Astrocyte (in vitro differentiated cells and primary cell): ENCODE results near the gene THOC6. TPM values are rescaled to one million over a fixed set of nuclear protein-coding genes. Genes with fewer than 3 reads are reported as not detected.

Experiments
- DNase-seq: peaks from one replicate; pipeline ENCODE4 v3.0.0-alpha.2; 2010; ENCODE audit warnings: low read depth
- FAIRE-seq: peaks from 2 replicates; lab custom pipeline; 2011; peaks lifted over from hg19 to GRCh38; lab: Jason Lieb, UNC
- H2AFZ ChIP-seq: 2 replicates; pipeline ENCODE4 v1.6.0; 2012; ENCODE audit warnings: low read depth, low read length, inconsistent platforms
- H3K27ac ChIP-seq: 2 replicates; pipeline ENCODE4 v1.5.1; 2011; ENCODE audit warnings: low read depth, low read length, inconsistent platforms
- H3K27me3 ChIP-seq: 2 replicates; pipeline ENCODE4 v1.6.0; 2011; ENCODE audit warnings: low read length, inconsistent platforms; ENCODE audit not compliant: insufficient read depth
- H3K36me3 ChIP-seq: 2 replicates; pipeline ENCODE4 v1.5.1; 2011; ENCODE audit warnings: low read length, inconsistent platforms; ENCODE audit not compliant: insufficient read depth
- H3K4me1 ChIP-seq: 2 replicates; pipeline ENCODE4 v1.5.1; 2011; ENCODE audit warnings: low read length, inconsistent platforms; ENCODE audit not compliant: insufficient read depth
- H3K4me2 ChIP-seq: 2 replicates; pipeline ENCODE4 v1.6.0; 2012; ENCODE audit warnings: low read length, inconsistent platforms
- H3K4me3 ChIP-seq: 2 replicates; pipeline ENCODE4 v1.5.1; 2011; ENCODE audit warnings: low read depth, mild to moderate bottlenecking, low read length, inconsistent platforms; ENCODE audit not compliant: insufficient read depth
- H3K79me2 ChIP-seq: 2 replicates; pipeline ENCODE4 v1.6.0; 2012; ENCODE audit warnings: mild to moderate bottlenecking, low read length, inconsistent platforms; ENCODE audit not compliant: insufficient read depth
- H3K9ac ChIP-seq: 2 replicates; pipeline ENCODE4 v1.6.0; 2012; ENCODE audit warnings: mild to moderate bottlenecking, low read length, inconsistent platforms
- H3K9me3 ChIP-seq: 2 replicates; pipeline ENCODE4 v1.5.1; 2012; ENCODE audit warnings: low read depth, mild to moderate bottlenecking, low read length, inconsistent platforms; ENCODE audit not compliant: insufficient read depth
- H4K20me1 ChIP-seq: 2 replicates; pipeline ENCODE4 v1.6.0; 2012; ENCODE audit warnings: low read length, inconsistent platforms; ENCODE audit not compliant: insufficient read depth
- H3K27ac Mint-ChIP-seq: one replicate; pipeline ENCODE4 v1.8.0; 2021; ENCODE audit warnings: mild to moderate bottlenecking, mixed read lengths; ENCODE audit not compliant: unreplicated experiment
- H3K27me3 Mint-ChIP-seq: one replicate; pipeline ENCODE4 v1.8.0; 2021; ENCODE audit warnings: low read depth, mixed read lengths; ENCODE audit not compliant: unreplicated experiment
- H3K36me3 Mint-ChIP-seq: one replicate; pipeline ENCODE4 v1.8.0; 2021; ENCODE audit warnings: low read depth, mixed read lengths; ENCODE audit not compliant: unreplicated experiment
- H3K4me1 Mint-ChIP-seq: one replicate; pipeline ENCODE4 v1.8.0; 2021; ENCODE audit warnings: low read depth, mixed read lengths; ENCODE audit not compliant: unreplicated experiment
- H3K4me3 Mint-ChIP-seq: one replicate; pipeline ENCODE4 v1.8.0; 2021; ENCODE audit warnings: mild to moderate bottlenecking, moderate library complexity, mixed read lengths; ENCODE audit not compliant: unreplicated experiment
- H3K9me3 Mint-ChIP-seq: one replicate; pipeline ENCODE4 v1.8.0; 2021; ENCODE audit warnings: mild to moderate bottlenecking, mixed read lengths; ENCODE audit not compliant: unreplicated experiment
- EZH2 ChIP-seq: IDR thresholded peaks from 2 replicates; pipeline ENCODE4 v1.6.1; 2012; ENCODE audit warnings: mild to moderate bottlenecking, low read length, inconsistent platforms; ENCODE audit not compliant: insufficient read depth
- total RNA-seq: library from RNA; stranded (reverse); gene quantifications from 2 replicates; pipeline ENCODE4 v1.2.1, GENCODE V29; 2021
- TF ChIP-seq, protein P1 (sequence below): IDR thresholded peaks from 2 replicates; pipeline ENCODE4 v1.5.1; 2011; ENCODE audit warnings: low read depth, mild to moderate bottlenecking, inconsistent platforms, low read length, moderate library complexity; ENCODE audit not compliant: insufficient read depth

Gene THOC6
- total RNA-seq, 1 donor from 2014 or later: 22.3 TPM

DNA sequence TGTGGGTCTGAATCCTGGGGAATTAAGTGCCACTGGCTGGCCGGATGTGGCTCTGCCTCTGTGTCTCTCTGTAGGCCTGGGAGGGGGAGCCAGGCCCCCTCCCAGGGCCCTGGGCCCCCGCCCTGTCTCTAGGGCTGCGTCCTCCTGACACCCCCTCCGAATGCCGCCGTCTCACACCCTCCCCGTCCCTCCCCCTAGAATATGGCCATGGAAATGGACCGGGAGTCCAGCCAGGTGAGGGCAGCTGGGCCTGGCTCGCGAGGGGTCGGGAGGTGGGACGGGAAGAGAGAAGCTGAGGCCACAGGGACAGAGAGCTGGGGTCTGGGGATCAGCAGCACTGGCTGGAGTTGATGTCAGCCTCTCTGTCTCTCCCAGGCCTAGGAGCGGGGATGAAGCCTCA lies 27.5 kb upstream of the THOC6 start:
- H3K27me3 Mint-ChIP-seq: peaks cover 19% of the 10 kb centered on the region
- H3K36me3 Mint-ChIP-seq: no peaks in the 10 kb centered on the region
- Histone ChIP-seq H3K4me1 (no peaks in the 10 kb centered on the region), H3K4me3 (no peak overlapping the region), H3K9ac (no peak overlapping the region), H3K4me2 (no peak overlapping the region), H3K36me3 (no peaks in the 10 kb centered on the region), H2AFZ (no peak overlapping the region), H4K20me1 (no peaks in the 10 kb centered on the region), H3K27ac (no peak overlapping the region), H3K79me2 (no peaks in the 10 kb centered on the region), H3K9me3 (no peaks in the 10 kb centered on the region), H3K27me3 (peaks cover 10% of the 10 kb centered on the region)
- FAIRE-seq: no peak
- H3K27ac Mint-ChIP-seq: no peak overlapping the region
- DNase-seq: no peak
- H3K4me1 Mint-ChIP-seq: peaks cover 1% of the 10 kb centered on the region
- TF ChIP-seq, protein P1, sequence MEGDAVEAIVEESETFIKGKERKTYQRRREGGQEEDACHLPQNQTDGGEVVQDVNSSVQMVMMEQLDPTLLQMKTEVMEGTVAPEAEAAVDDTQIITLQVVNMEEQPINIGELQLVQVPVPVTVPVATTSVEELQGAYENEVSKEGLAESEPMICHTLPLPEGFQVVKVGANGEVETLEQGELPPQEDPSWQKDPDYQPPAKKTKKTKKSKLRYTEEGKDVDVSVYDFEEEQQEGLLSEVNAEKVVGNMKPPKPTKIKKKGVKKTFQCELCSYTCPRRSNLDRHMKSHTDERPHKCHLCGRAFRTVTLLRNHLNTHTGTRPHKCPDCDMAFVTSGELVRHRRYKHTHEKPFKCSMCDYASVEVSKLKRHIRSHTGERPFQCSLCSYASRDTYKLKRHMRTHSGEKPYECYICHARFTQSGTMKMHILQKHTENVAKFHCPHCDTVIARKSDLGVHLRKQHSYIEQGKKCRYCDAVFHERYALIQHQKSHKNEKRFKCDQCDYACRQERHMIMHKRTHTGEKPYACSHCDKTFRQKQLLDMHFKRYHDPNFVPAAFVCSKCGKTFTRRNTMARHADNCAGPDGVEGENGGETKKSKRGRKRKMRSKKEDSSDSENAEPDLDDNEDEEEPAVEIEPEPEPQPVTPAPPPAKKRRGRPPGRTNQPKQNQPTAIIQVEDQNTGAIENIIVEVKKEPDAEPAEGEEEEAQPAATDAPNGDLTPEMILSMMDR: no peak
- no peak for TF ChIP-seq EZH2
- H3K4me3 Mint-ChIP-seq: no peak overlapping the region
- no peaks in the 10 kb centered on the region for H3K9me3 Mint-ChIP-seq

DNA sequence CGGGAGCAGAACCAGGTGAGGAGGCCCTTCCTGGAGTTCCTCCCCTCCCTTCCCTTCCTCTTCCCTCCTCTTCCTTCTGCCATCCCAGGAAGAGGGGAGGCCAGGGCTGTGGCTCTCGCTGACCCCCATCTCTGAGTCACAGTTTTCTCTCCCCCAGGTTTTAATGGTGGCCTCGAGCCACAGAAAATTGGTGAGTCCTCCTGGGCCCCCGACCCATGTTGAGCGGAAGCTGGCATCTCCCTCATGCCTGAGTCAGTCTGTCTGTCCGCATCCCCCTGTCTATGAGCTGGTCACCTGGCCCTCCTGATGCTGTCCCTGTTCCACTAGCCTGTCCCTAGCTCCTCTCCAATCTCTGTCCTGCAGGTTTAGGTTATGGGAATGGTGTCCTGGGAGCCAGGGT lies 23.9 kb upstream of the THOC6 start:
- H3K9ac ChIP-seq: no peak overlapping the region
- H2AFZ ChIP-seq: no peak overlapping the region
- H4K20me1 ChIP-seq: no peaks in the 10 kb centered on the region
- Mint-ChIP-seq H3K4me3 (no peak overlapping the region), H3K36me3 (no peaks in the 10 kb centered on the region), H3K27ac (no peak overlapping the region), H3K9me3 (no peaks in the 10 kb centered on the region), H3K27me3 (peaks cover 12% of the 10 kb centered on the region), H3K4me1 (no peaks in the 10 kb centered on the region)
- FAIRE-seq (no peak), DNase-seq (no peak)
- no peak overlapping the region for H3K27ac ChIP-seq
- no peak overlapping the region for H3K4me3 ChIP-seq
- H3K4me2 ChIP-seq: no peak overlapping the region
- no peaks in the 10 kb centered on the region for H3K79me2 ChIP-seq
- no peak for TF ChIP-seq EZH2
- TF ChIP-seq, protein P1: no peak
- H3K9me3 ChIP-seq: no peaks in the 10 kb centered on the region
- H3K27me3 ChIP-seq: peaks cover 12% of the 10 kb centered on the region
- H3K4me1 ChIP-seq: no peaks in the 10 kb centered on the region
- no peaks in the 10 kb centered on the region for H3K36me3 ChIP-seq

DNA sequence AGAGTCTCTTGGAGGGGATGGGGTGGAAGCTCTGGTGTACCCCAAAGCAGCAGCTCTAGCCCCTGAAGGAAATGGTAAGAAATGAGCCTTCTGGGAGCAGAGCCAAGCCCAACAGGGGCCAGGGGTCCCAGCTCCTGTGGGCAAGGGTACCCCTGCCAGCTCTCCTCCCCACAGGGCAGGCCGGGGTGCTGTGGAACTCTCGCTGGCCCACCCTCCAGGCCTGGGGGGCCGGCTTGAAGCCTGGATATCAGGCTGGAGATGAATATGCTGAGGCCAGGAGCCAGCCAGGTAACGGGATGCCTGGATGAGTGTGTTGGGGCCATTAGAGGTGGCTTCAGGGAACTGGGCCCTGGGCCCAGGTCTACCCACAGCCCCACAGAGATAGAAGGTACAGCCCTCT lies 23.3 kb upstream of the THOC6 start:
- FAIRE-seq (no peak), DNase-seq (no peak)
- Histone ChIP-seq H3K27ac (no peak overlapping the region), H3K79me2 (no peaks in the 10 kb centered on the region), H4K20me1 (no peaks in the 10 kb centered on the region), H3K9ac (no peak overlapping the region), H2AFZ (no peak overlapping the region), H3K27me3 (peaks cover 14% of the 10 kb centered on the region), H3K9me3 (no peaks in the 10 kb centered on the region), H3K36me3 (no peaks in the 10 kb centered on the region), H3K4me2 (no peak overlapping the region), H3K4me1 (no peaks in the 10 kb centered on the region), H3K4me3 (no peak overlapping the region)
- Mint-ChIP-seq H3K36me3 (no peaks in the 10 kb centered on the region), H3K4me3 (no peak overlapping the region), H3K27me3 (peaks cover 12% of the 10 kb centered on the region), H3K27ac (no peak overlapping the region), H3K4me1 (no peaks in the 10 kb centered on the region), H3K9me3 (no peaks in the 10 kb centered on the region)
- TF ChIP-seq EZH2: no peak
- TF ChIP-seq, protein P1: no peak
